Measurements from ENCODE around the gene SRCAP. TPM values are rescaled to one million over a fixed set of nuclear protein-coding genes. Genes with fewer than 3 reads are reported as not detected.

The SRCAP gene
- total and polyA plus RNA-seq, 2 donors from 2014 or later, result 1.6 to 71.9 TPM

- peak in 1 of 5 donors; percentile 77 for DNase-seq
- no peak for FAIRE-seq
- Histone ChIP-seq H3K9ac (ENCODE audit: low read length in 3 of 3) (no peak overlapping the region), H3K4me1 (ENCODE audit: control insufficient read depth in 2 of 3, insufficient read depth in 2 of 3, low read depth in 1 of 3, low read length in 3 of 3) (peaks cover 3 to 22% (median 14%) of the 10 kb centered on the region in 3 donors), H3K36me3 (ENCODE audit: control insufficient read depth in 2 of 3, insufficient read depth in 3 of 3, low read length in 3 of 3) (peaks cover 10 to 33% (median 10%) of the 10 kb centered on the region in 3 donors), H3K9me3 (ENCODE audit: control insufficient read depth in 2 of 3, insufficient read depth in 1 of 3, low read length in 3 of 3) (no peaks in the 10 kb centered on the region), H3K27me3 (ENCODE audit: control insufficient read depth, insufficient read depth, low read length) (no peaks in the 10 kb centered on the region), H3K4me3 (ENCODE audit: low read length in 3 of 3) (no peak overlapping the region), H3K27ac (ENCODE audit: low read depth in 2 of 2, low read length in 2 of 2) (no peak overlapping the region)
- TF ChIP-seq CTCF (IDR thresholded peaks at IDR 0.05; ENCODE audit: borderline replicate concordance, extremely low read depth, insufficient read depth), result no peak
- intact Hi-C loops (cut with DNase I), result no loop called here
Observed at GRCh38 chr16:30652718-30653117, 46.3 kb upstream of the SRCAP start.

DNA sequence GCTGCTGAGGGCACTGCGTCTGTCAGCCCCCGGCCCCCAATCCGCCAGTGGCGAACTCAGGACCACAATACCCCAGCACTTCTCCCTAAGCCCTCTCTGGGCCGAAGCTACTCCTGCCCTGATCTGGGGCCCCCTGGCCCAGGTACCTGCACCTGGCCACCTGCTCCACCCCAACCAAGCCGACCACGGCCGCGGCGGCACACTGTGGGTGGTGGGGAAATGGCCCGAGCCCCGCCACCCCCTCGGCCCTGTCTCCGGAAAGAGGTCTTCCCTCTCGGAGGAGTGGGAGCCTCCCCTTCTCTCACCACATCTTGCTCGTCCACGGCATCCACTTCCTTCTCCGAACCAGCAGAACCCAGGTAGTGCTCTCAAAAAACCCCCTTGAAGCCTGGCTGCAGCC lies 44.1 kb upstream of the SRCAP start:
- Histone ChIP-seq H3K9me3 (ENCODE audit: control insufficient read depth in 2 of 3, insufficient read depth in 1 of 3, low read length in 3 of 3) (no peaks in the 10 kb centered on the region), H3K27ac (ENCODE audit: low read depth in 2 of 2, low read length in 2 of 2) (no peak overlapping the region), H3K36me3 (ENCODE audit: control insufficient read depth in 2 of 3, insufficient read depth in 3 of 3, low read length in 3 of 3) (peaks cover 10 to 33% (median 10%) of the 10 kb centered on the region in 3 donors), H3K4me3 (ENCODE audit: low read length in 3 of 3) (no peak overlapping the region), H3K9ac (ENCODE audit: low read length in 3 of 3) (no peak overlapping the region), H3K27me3 (ENCODE audit: control insufficient read depth, insufficient read depth, low read length) (no peaks in the 10 kb centered on the region), H3K4me1 (ENCODE audit: control insufficient read depth in 2 of 3, insufficient read depth in 2 of 3, low read depth in 1 of 3, low read length in 3 of 3) (peaks cover 3 to 19% (median 14%) of the 10 kb centered on the region in 3 donors)
- FAIRE-seq (no peak), DNase-seq (peak in 1 of 5 donors; percentile 60)
- no peak for TF ChIP-seq CTCF (IDR thresholded peaks at IDR 0.05; ENCODE audit: borderline replicate concordance, extremely low read depth, insufficient read depth)
- intact Hi-C loops (cut with DNase I), result no loop called here

DNA sequence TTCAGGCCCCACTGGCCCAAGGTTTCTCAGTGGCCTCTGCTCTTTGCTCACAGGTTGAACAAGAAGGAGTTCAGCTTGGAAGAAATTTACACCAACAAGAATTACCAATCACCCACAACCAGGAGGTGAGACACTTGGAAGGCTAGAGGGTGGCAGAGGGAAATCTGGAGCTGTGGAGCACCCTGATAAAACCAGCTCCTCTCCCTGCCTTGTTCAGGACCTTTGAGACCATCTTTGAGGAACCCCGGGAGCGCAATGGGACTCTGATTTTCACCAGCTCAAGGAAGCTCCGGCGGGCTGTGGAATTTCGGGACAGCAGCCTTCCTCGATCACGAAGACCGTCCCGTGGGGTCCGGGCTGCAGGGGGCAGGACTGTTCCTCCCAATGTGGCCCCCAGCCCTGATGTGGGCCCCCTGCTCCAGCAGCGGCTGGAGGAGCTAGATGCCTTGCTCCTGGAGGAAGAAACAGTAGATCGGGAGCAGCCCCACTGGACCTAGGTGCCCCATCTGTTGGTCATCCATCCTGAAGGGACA lies 43.1 kb upstream of the SRCAP start:
- FAIRE-seq (no peak), DNase-seq (peak in 1 of 5 donors; percentile 82)
- Histone ChIP-seq H3K4me1 (ENCODE audit: control insufficient read depth in 2 of 3, insufficient read depth in 2 of 3, low read depth in 1 of 3, low read length in 3 of 3) (peaks cover 3 to 23% (median 20%) of the 10 kb centered on the region in 3 donors), H3K36me3 (ENCODE audit: control insufficient read depth in 2 of 3, insufficient read depth in 3 of 3, low read length in 3 of 3) (peaks cover 10 to 33% (median 10%) of the 10 kb centered on the region in 3 donors), H3K27me3 (ENCODE audit: control insufficient read depth, insufficient read depth, low read length) (no peaks in the 10 kb centered on the region), H3K4me3 (ENCODE audit: low read length in 3 of 3) (no peak overlapping the region), H3K9me3 (ENCODE audit: control insufficient read depth in 2 of 3, insufficient read depth in 1 of 3, low read length in 3 of 3) (no peaks in the 10 kb centered on the region), H3K27ac (ENCODE audit: low read depth in 2 of 2, low read length in 2 of 2) (no peak overlapping the region), H3K9ac (ENCODE audit: low read length in 3 of 3) (no peak overlapping the region)
- TF ChIP-seq CTCF (IDR thresholded peaks at IDR 0.05; ENCODE audit: borderline replicate concordance, extremely low read depth, insufficient read depth), result no peak
- intact Hi-C loops (cut with DNase I), result no loop called here

- Histone ChIP-seq H3K27ac (ENCODE audit: low read depth in 2 of 2, low read length in 2 of 2) (no peak overlapping the region), H3K27me3 (ENCODE audit: control insufficient read depth, insufficient read depth, low read length) (no peaks in the 10 kb centered on the region), H3K4me3 (ENCODE audit: low read length in 3 of 3) (no peak overlapping the region), H3K36me3 (ENCODE audit: control insufficient read depth in 2 of 3, insufficient read depth in 3 of 3, low read length in 3 of 3) (peaks cover 10 to 36% (median 10%) of the 10 kb centered on the region in 3 donors), H3K4me1 (ENCODE audit: control insufficient read depth in 2 of 3, insufficient read depth in 2 of 3, low read depth in 1 of 3, low read length in 3 of 3) (peaks cover 3 to 28% (median 23%) of the 10 kb centered on the region in 3 donors), H3K9ac (ENCODE audit: low read length in 3 of 3) (no peak overlapping the region), H3K9me3 (ENCODE audit: control insufficient read depth in 2 of 3, insufficient read depth in 1 of 3, low read length in 3 of 3) (no peaks in the 10 kb centered on the region)
- TF ChIP-seq CTCF (IDR thresholded peaks at IDR 0.05; ENCODE audit: borderline replicate concordance, extremely low read depth, insufficient read depth), result no peak
- intact Hi-C loops (cut with DNase I), result no loop called here
- FAIRE-seq (no peak), DNase-seq (no peak)
Observed at GRCh38 chr16:30656388-30656787, 42.6 kb upstream of the SRCAP start.

Data from kidney (tissue), 14 donors.